C4-2B (cell line): Measurements from ENCODE around the gene NUP58.

ENCODE experiments used
- CTCF ChIP-seq: fragments of 450-650 bp; conservative IDR thresholded peaks from 2 replicates; pipeline ENCODE4 v1.5.1; 2017; ENCODE audit warnings: mild to moderate bottlenecking
- ZFX ChIP-seq: fragments of 450-650 bp; IDR thresholded peaks from 2 replicates; pipeline ENCODE4 v1.6.1; 2017

GRCh38 chr13:25319771-25320170, 18.3 kb downstream of the NUP58 start:
- TF ChIP-seq CTCF = no peak
- TF ChIP-seq ZFX = no peak
